GM20431 (cell line): ENCODE results near the gene MTFP1.

Experiments
- in situ Hi-C: fragments of 300-500 bp; cut with MseI, MboI; formaldehyde crosslinking; loops from one replicate; pipeline ENCODE4 v1.15.0; 2020; ENCODE audit warnings: low sequenced_read_pairs; ENCODE audit not compliant: unreplicated experiment

The MTFP1 gene

DNA sequence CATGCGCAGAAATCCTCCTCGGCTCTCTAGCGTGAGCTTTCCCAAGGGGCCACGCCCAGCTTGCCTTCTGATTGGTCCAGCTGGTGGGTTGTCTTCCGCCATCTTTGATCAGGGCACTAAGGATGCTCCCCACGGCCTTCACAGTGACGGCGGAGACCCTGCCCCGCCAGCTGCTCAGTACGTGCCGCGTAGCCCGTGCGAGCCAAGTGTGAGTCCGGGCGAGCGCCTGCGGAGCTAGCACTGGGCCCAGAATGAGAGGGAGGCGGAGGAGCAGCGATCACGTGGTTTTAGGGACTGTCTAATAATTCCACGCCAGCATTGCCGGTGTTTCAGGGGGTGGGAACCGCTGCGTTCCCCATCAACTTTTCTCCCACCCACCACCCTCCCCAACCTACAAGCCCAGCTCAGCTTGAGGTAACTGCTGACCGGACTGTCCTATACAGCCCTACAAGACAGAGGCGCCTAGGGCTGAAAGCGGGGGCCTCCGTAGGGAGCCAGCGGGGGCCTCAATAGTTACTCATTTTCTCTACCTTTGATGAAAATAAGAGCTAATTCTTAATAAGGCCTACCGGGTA lies 1.5 kb upstream of the MTFP1 start:
- in situ Hi-C loops: no loop called here

DNA sequence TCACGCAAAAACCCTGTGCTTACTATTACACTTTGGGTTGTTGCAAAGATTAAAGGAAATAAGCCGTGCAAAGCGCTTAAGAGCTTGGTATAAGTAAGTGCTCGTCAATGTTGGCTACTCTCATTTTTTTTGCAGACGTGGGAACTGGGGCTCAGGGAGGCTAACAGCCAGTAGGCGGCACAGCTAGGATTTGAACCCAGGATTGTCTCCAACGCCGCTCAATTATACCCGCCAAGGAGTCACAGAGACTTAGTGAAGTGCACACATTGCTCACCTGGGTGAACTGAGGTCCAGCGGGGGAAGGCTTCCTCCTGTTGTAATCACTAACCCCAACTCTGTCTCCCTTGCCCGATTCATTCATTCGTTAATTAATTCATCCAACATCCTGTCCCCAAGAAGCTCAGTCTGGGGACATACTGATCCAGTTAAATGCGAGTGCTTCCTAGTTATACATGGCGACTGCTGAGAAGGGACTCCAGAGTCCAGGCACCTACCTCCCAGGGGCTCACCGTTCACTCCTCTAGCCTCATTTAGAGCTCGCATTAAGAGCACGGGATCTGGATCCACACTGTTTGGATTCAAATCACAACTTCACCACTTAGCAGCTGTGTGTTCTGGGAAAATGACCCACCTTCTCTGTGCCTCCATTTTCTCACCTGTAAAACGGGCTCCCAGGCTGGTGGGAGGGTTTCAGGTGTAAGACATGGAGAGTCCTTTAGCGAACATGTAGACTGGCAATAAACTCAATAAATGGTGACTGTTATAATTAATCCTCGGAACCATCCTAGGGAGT lies 838 bp upstream of the MTFP1 start:
- in situ Hi-C loops: no loop called here

DNA sequence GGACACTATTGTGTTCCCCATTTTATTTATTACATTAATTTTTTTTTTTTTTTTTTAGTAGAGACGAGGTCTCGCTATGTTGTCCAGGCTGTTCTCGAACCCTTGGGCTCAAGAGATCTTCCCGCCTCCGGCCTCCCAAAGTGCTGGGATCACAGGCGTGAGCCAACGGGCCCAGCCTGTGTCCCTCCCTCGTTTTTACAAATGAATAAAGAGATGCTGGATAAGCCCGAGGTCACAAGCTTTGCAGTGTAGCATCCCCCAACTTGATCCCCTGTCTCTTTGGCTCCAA lies 297 bp upstream of the MTFP1 start:
- in situ Hi-C loops: no loop called here

- in situ Hi-C loops: no loop called here
Observed at GRCh38 chr22:30426388-30427353, 1.1 kb downstream of the MTFP1 start.

DNA sequence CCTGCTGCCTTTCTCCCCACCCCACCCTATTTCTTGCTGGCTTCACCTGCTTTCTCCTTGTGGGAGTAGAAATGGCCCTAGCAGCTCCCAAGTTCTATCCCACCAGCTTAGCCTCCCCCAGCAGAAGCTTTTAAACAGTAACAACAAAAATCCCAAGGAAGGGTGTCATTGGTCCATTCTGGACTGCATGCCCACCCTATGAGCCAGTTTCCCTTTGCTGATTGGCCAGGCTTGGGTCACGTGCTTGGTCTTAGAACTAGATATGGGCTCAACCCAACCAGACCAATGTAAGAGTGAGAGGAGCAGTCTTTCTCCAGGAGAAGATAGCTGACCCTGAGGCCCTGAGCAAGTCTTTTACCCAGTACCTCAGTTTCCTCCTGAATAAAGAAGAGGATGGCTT lies 2.3 kb downstream of the MTFP1 start:
- in situ Hi-C loops: no loop called here

DNA sequence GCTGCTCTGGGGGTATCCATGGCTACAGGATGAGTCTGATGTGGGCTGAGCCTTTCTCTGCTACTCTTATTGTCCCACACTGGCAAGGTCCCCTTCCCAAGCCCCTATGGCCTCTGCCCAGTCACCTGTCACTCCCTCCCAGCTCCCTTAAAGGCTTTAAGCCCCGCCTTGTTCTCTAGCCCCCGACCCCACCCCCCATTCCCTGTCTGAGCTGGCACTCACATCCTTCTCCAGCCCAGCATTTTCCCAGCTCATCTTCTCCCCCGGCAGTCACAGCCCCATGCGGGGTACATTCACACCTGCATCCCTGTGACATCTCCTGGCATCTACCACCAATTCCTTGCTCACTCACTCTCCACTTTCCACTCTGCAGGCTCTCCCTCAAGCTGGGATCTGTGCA lies 4.3 kb downstream of the MTFP1 start:
- in situ Hi-C loops: no loop called here

- in situ Hi-C loops: no loop called here
Observed at GRCh38 chr22:30430933-30431332, 5.4 kb downstream of the MTFP1 start.

DNA sequence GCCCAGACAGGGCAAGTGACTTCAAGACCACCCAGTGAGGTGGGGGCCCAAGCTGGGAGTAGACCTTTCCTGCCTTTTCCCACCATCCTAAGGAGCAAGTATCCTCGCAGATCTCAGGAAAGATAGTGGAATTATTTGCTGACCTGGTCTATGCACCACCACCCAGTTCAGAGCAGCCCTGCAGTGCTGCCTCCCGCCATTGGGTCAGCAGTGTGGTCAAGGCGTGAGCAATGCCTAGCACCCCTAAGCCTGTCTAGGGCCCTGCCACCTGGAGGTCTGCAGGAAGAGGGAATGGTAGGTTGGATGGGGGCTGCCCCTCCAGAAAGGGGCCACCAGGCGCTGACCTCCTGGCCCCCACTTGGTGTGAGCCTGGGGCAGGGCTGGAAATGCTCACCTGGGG lies 6.5 kb downstream of the MTFP1 start:
- in situ Hi-C loops: no loop called here

DNA sequence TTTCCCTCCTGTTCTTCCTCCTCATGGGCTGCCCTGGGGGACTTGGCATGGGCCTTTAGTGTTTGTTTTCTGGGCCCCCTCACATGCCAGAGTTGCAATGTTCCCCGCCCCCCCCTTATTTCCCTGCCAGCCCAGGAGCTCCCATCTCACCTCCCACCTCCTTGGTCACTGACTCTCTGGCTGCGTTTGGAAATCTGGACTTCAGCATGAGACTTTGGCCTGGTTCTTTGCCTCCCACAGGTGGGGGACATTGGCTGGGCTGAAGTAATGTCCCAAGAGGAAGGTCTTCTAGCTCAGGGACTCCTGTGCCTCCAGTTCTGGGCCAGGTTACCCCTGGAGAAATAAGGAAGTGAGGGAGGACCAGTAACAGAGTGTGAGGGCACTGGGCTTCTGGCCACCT lies 7.0 kb downstream of the MTFP1 start:
- in situ Hi-C loops: no loop called here

GRCh38 chr22:30433227-30433626 lies 7.7 kb downstream of the MTFP1 start:
- in situ Hi-C loops: no loop called here

DNA sequence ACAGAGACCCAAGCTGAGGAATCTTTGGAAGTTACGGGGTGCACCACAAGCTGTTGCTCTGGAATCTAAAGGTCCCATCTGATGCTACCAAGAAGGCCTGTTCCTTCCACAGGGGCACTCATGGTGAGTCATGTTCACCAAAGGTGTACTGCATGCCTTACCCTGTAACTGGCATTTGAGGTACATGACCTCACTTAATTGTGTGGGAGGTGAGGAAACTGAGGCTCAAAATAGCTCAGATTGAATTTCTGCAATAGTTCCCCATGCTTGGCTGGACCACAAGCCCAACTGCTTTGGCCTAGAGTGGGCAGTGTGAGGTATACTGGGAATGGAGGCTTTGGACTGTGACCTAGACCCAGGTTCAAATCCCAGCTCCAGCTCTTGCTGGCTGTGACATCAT lies 8.2 kb downstream of the MTFP1 start:
- in situ Hi-C loops: no loop called here

GRCh38 chr22:30434843-30435242 lies 9.3 kb downstream of the MTFP1 start:
- in situ Hi-C loops: no loop called here

DNA sequence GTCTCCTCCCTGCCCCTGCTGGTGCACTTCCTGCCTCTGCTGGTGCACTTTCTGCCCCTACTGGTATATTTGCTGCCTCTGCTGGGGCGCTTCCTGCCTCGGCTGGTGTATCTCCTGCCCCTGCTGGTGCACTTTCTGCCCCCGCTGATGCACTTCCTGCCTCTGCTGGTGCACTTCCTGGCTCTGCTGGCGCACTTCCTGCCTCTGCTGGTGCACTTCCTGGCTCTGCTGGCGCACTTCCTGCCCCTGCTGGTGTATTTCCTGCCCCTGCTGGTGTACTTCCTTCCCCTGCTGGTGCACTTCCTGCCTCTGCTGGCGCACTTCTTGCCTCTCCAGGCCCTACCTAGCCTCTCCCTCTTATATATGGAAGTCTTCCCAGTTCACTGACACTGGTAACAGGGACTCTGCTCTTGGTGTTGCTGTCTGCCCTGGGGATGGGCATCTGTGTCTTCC lies 10.1 kb downstream of the MTFP1 start:
- in situ Hi-C loops: no loop called here

DNA sequence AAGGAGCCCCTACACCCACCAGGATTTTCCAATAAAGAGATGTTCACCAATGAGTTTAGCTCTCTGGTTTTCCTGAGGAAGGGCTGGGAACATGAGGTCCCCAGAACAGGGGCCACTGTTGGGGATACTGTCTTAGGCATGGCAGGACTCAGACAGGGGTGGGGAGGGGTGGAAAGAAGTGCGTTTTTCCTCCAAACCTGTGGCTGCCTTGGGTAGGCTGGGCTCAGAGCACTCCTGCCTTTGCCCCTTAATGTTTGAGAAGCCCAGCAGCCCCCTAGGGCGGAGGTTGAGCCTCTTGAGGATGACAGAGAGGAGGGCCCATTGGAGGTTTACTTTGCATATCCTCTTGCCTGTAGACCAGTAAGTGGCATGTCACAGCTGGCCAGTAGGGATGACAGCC lies 10.6 kb downstream of the MTFP1 start:
- in situ Hi-C loops: no loop called here

DNA sequence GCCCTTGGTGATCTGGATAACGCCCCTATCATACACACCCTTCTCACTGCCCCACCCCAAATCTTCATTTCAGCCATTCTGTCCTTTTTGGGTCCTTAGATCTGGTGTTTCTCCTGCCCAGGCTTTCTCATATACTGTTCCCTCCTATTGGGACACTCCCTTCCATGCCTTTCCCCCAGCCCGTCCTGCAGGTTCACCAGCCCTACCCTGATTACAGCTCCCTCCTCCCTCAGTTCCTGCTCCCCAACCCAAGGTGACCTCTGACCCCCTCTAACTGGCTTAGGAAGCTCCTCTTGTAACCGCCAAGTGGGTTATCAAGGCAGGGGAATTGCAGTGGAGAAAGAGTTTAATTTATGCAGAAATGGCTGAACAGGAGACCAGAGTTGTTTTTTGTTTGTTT lies 13.0 kb downstream of the MTFP1 start:
- in situ Hi-C loops: no loop called here

- in situ Hi-C loops: no loop called here
Observed at GRCh38 chr22:30439226-30439625, 13.7 kb downstream of the MTFP1 start.

DNA sequence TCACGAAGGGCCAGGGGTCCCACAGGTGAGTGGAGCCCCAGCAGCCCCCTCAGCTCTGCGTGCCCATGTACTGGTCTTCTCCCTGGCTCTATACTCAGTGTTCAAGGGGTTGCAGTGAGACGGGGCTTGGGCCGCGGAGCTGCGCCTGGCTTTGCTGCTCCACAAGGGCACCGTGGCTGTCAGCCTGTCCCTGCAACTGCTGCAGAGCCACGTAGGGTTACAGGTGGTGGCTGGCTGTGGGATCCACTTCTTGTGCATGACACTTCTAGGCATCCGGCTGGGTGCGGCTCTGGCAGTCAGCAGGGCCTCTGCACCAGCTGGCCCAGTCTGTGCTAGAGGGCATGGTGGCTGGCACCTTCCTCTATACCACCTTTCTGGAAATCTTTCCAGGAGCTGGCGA lies 14.3 kb downstream of the MTFP1 start:
- in situ Hi-C loops: no loop called here

DNA sequence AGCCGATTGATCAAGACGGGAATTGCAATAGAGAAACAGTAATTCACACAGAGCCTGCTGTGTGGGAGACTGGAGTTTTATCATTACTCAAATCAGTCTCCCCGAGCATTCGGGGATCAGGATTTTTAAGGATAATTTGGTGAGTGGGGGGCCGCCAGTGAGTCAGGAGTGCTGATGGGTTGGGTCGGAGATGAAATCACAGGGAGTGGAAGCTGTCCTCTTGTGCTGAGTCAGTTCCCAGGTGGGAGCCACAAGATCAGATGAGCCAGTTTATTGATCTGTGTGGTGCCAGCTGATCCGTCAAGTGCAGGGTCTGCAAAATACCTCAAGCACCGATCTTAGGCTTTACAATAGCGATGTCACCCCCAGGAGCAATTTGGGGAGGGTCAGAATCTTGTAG lies 15.5 kb downstream of the MTFP1 start:
- in situ Hi-C loops: no loop called here

GRCh38 chr22:30444632-30445437 lies 19.3 kb downstream of the MTFP1 start:
- in situ Hi-C loops: no loop called here

- in situ Hi-C loops: no loop called here
Observed at GRCh38 chr22:30445438-30446145, 20.0 kb downstream of the MTFP1 start.
